Heart right ventricle (tissue), 16 donors: ENCODE measurements around the gene ACSS1. TPM values are rescaled to one million over a fixed set of nuclear protein-coding genes. Genes with fewer than 3 reads are reported as not detected.

Source experiments
- ATAC-seq, 8 donors: fragments of 200-7000 bp; cut with Tn5 transposase; one replicate each; pipeline ENCODE4 v1.9.1; 2020; ENCODE audit warnings: mild to moderate bottlenecking in 8 of 8, moderate library complexity in 8 of 8, moderate number of reproducible peaks in 1 of 8
- DNase-seq, 2 donors: peaks; one replicate each; pipeline ENCODE4 v3.0.0-alpha.2; 2020
- H3K27ac ChIP-seq, 10 donors: fragments of 200-600 bp; sonication (generic) in 2 of 10; one replicate each; pipeline versions ENCODE4 v1.5.0 to v1.8.0; 2020 to 2022; ENCODE audit warnings: mild to moderate bottlenecking in 3 of 10
- H3K27me3 ChIP-seq, 7 donors: fragments of 200-600 bp; one replicate each; pipeline ENCODE4 v1.8.0; 2021 to 2022; ENCODE audit warnings: mild to moderate bottlenecking in 2 of 7
- H3K36me3 ChIP-seq, 9 donors: fragments of 200-600 bp; sonication (generic) in 1 of 9; one replicate each; pipeline versions ENCODE4 v1.5.0 to v1.8.0; 2020 to 2022; ENCODE audit warnings: mild to moderate bottlenecking in 2 of 9
- H3K4me1 ChIP-seq, 9 donors: fragments of 200-600 bp; sonication (generic) in 1 of 9; one replicate each; pipeline versions ENCODE4 v1.5.0 to v1.8.0; 2020 to 2022; ENCODE audit warnings: mild to moderate bottlenecking in 4 of 9
- H3K4me3 ChIP-seq, 10 donors: fragments of 200-600 bp; sonication (generic) in 2 of 10; one replicate each; pipeline versions ENCODE4 v1.5.0 to v1.8.0; 2020 to 2022; ENCODE audit warnings: mild to moderate bottlenecking in 7 of 10, moderate library complexity in 2 of 10
- H3K9me3 ChIP-seq, 11 donors: fragments of 200-600 bp in 10 of 11; sonication (generic) in 2 of 11; one replicate each; pipeline versions ENCODE4 v1.5.0 to v1.8.0; 2013 to 2022; ENCODE audit warnings: mild to moderate bottlenecking in 2 of 11, control low read depth in 1 of 11, moderate library complexity in 1 of 11
- CTCF ChIP-seq, 9 donors: fragments of 200-600 bp; sonication (generic) in 2 of 9; IDR thresholded peaks; one replicate each; pipeline versions ENCODE4 v1.5.0 to v1.8.0; 2021 to 2022; ENCODE audit warnings: antibody characterized with exemption in 9 of 9, mild to moderate bottlenecking in 5 of 9, moderate library complexity in 1 of 9
- WGBS, 2 donors: extraction: QIAGEN DNeasy Blood & Tissue Kit; methylation state at CpG; one replicate each; pipeline ENCODE4 v1.1.7; 2013; ENCODE audit warnings: inconsistent platforms in 1 of 2; 5-methylcytosine and 5-hydroxymethylcytosine counted together
- intact Hi-C, 10 donors: fragments of 100-400 bp; cut with DNase I; formaldehyde crosslinking; loops; one replicate each; pipeline versions ENCODE4 v1.11.1 to v1.14.2; 2022
- polyA plus RNA-seq, 2 donors: library from polyadenylated mRNA; stranded (reverse); fragments of 200-250 nt; gene quantifications; one replicate each; pipeline ENCODE4 v1.2.3, GENCODE V29; 2013
- total RNA-seq, 10 donors: library from RNA; stranded (reverse); fragmentation: NEBNext Ultra II Directional in 3 of 10; extraction: Animal tissue kit (Norgen Biotek cat#: 25700) in 3 of 10; gene quantifications; one replicate each; pipeline versions ENCODE4 v1.2.1 to v1.2.4, GENCODE V29; 2021 to 2023
- donor health status: Arrhythmogenic right ventricular cardiomyopathy.
- donor health status: ischemic (EF 13 %, LVEDD 7.1; RV severe dilation, severe dysfunction).
- donor health status: healthy with polysubstance abuse.
- donor health status: DM: no; HTN: yes; CAD: no.
- donor health status: DM: no; HTN: no; CAD: no.
- donor health status: ischemic (EF 25% LVEDD 6.9; RV normal size, moderate dysfunction).
- donor health status: ischemic (EF 25% LVEDD 5.7; RV mildly dilated, moderate dysfunction).
- donor health status: healthy.
- donor health status: DM: yes; HTN: yes; CAD: no.
- donor health status: Ischemic cardiomyopathy.
- donor health status: ischemic (EF 35%, LVEDD 5.7; RV mildly dilated, moderate dysfunction).
- donor health status: nonischemic (EF 11% LVEDD 7.7; RV severe dilation, severe dysfunction).
- donor health status: DM: yes; HTN: yes; CAD: no.
- donor health status: PGD.
- donor health status: ischemic (EF 29% LVEDD 5.4; RV normal size, mild dysfunction).
- donor health status: nonischemic (EF 23%, LVEDD 6.1; RV moderate dilation, normal function).

The ACSS1 gene
- total and polyA plus RNA-seq, 12 donors = 29.7 to 114 (median 84.9) TPM

- TF ChIP-seq CTCF (IDR thresholded peaks at IDR 0.05) = no peak
- WGBS, 2 donors = 88 to 89% methylated on average over 7 of the region's 7 CpGs
- DNase-seq (no peak), ATAC-seq (no peak)
- intact Hi-C loops = loop anchor here in 6 of 10 donors (2.0 to 10.0 kb wide), 5 partner anchors 34 to 344 kb away; partner anchors contain the start of genes ABHD12 (in 3 of the 6) and GINS1 (in 1 of the 6)
- Histone ChIP-seq H3K36me3 (no peaks in the 10 kb centered on the region), H3K9me3 (no peaks in the 10 kb centered on the region), H3K4me3 (no peak overlapping the region), H3K4me1 (peaks cover 4 to 41% (median 29%) of the 10 kb centered on the region in 9 donors), H3K27ac (no peak overlapping the region), H3K27me3 (peaks cover 0 to 4% (median 0%) of the 10 kb centered on the region in 7 donors)
Measured at GRCh38 chr20:25061103-25061799, 3.3 kb upstream of the ACSS1 start.

GRCh38 chr20:25059866-25060465 is 2.0 kb upstream of the ACSS1 start:
- no peaks in the 10 kb centered on the region for H3K9me3 ChIP-seq
- TF ChIP-seq CTCF (IDR thresholded peaks at IDR 0.05) = no peak
- no peak for DNase-seq
- no peak overlapping the region for H3K4me3 ChIP-seq
- H3K27me3 ChIP-seq = no peaks in the 10 kb centered on the region
- intact Hi-C loops = loop anchor here in 7 of 10 donors (1.0 to 10.0 kb wide), 9 partner anchors 33 to 1705 kb away; partner anchors contain the start of genes ABHD12 (in 4 of the 7), ENTPD6 (in 1 of the 7), GINS1 (in 1 of the 7) and NXT1 (in 1 of the 7)
- 92% methylated on average over 8 of the region's 8 CpGs for WGBS, 2 donors
- peak overlapping the region in 5 of 10 donors; percentile 93 to 99 (median 98) for H3K27ac ChIP-seq
- peaks cover 8 to 42% (median 34%) of the 10 kb centered on the region in 9 donors for H3K4me1 ChIP-seq
- H3K36me3 ChIP-seq = peaks cover 0 to 4% (median 0%) of the 10 kb centered on the region in 9 donors
- no peak for ATAC-seq

- H3K4me3 ChIP-seq = peak overlapping the region; percentile 68 to 98 (median 89)
- DNase-seq (peak in 1 of 2 donors; percentile 63), ATAC-seq (peak in 4 of 8 donors; percentile 5 to 28 (median 14))
- H3K4me1 ChIP-seq = peaks cover 13 to 48% (median 42%) of the 10 kb centered on the region in 9 donors
- TF ChIP-seq CTCF (IDR thresholded peaks at IDR 0.05) = no peak
- H3K9me3 ChIP-seq = no peaks in the 10 kb centered on the region
- peak overlapping the region; percentile 93 to 99 (median 98) for H3K27ac ChIP-seq
- intact Hi-C loops = loop anchor here in 4 of 10 donors (5.0 to 10.0 kb wide), 4 partner anchors 136 to 1704 kb away; partner anchors contain the start of genes ABHD12 (in 1 of the 4), ENTPD6 (in 1 of the 4), NXT1 (in 1 of the 4) and PYGB (in 1 of the 4)
- no peaks in the 10 kb centered on the region for H3K27me3 ChIP-seq
- 34 to 43% methylated on average over 20 of the region's 20 CpGs for WGBS, 2 donors
- H3K36me3 ChIP-seq = peaks cover 0 to 4% (median 0%) of the 10 kb centered on the region in 9 donors
Measured at GRCh38 chr20:25058847-25059810, 1.2 kb upstream of the ACSS1 start.
